ENCODE results near the gene TMPRSS3.

TMPRSS3 gene

DNA sequence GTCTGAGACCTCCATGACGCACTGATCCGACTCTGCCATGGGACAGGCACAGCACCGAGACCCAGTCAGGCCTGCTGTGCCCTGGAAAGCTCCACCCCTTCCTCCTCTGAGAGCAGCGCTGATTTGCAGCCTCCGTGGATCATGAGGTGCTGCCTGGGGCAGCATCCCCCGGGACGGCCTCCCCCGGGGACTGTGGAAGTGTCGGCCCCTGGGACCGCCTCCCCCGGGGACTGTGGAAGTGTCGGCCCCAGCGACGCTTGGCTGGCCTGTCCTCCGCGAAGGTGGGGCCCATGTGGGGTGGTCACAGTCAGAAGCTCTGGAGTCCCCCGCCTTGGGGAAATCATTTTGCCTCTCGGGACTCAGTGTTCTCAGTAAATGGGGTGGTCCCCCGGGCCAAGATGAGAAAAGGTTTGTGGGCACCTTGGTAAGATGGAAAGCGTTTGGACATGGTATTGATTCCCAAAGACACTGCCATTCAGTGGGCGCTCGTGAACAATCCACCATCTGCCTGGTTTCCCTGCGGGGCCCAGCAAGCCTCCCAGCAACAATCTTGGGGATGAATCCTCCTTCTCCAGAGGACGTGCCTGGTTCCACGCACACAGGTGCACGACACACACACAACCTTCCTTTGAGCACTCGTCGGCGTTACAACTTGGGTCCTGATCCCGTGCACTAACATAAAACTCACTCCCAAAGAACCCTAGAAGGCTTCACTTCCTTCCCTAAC is 48.1 kb downstream of the TMPRSS3 start:
- Histone ChIP-seq H3K79me1 (replicated peaks; ENCODE audit: low read length, poor library complexity, severe bottlenecking) (no peaks in the 10 kb centered on the region), H4K8ac (ENCODE audit: low read length) (no peak overlapping the region), H3K4me1 (ENCODE audit: control insufficient read depth, insufficient read depth, low read depth, low read length) (peaks cover 4% of the 10 kb centered on the region), H3K27me3 (ENCODE audit: control insufficient read depth in 1 of 2, insufficient read depth in 1 of 2, low read length in 2 of 2) (peaks cover 13 to 19% of the 10 kb centered on the region in 2 experiments), H2BK15ac (ENCODE audit: low read depth, poor library complexity, severe bottlenecking) (no peak overlapping the region), H3K27ac (ENCODE audit: low read length, poor library complexity, severe bottlenecking) (no peak overlapping the region), H4K91ac (ENCODE audit: low read length) (no peak overlapping the region), H3K9me3 (ENCODE audit: control insufficient read depth, low read length) (no peaks in the 10 kb centered on the region), H2AK5ac (ENCODE audit: low read length, severe bottlenecking) (no peak overlapping the region), H3K9ac (ENCODE audit: low read length) (no peak overlapping the region), H2AFZ (ENCODE audit: low read depth, low read length) (no peak overlapping the region), H3K23ac (ENCODE audit: low read length in 2 of 2) (no peak overlapping the region), H3K4me2 (ENCODE audit: low read length, poor library complexity, severe bottlenecking) (no peak overlapping the region), H3K36me3 (ENCODE audit: control insufficient read depth in 1 of 2, insufficient read depth in 2 of 2, low read depth in 1 of 2, low read length in 2 of 2) (no peaks in the 10 kb centered on the region), H2BK12ac (ENCODE audit: low read length in 2 of 2) (no peak overlapping the region), H2BK120ac (ENCODE audit: low read depth, low read length) (no peak overlapping the region), H3K14ac (ENCODE audit: low read length in 2 of 2) (no peak overlapping the region), H2BK5ac (ENCODE audit: low read depth, low read length, poor library complexity, severe bottlenecking) (no peak overlapping the region), H3K4me3 (ENCODE audit: insufficient read depth in 1 of 2, low read depth in 1 of 2, low read length in 2 of 2) (no peak overlapping the region), H3K4ac (ENCODE audit: low read depth in 1 of 2, low read length in 2 of 2) (no peak overlapping the region), H3K18ac (ENCODE audit: low read depth in 1 of 2, low read length in 2 of 2) (no peak overlapping the region)
- no peak for DNase-seq
- 85% methylated on average over 30 of the region's 30 CpGs for WGBS

DNA sequence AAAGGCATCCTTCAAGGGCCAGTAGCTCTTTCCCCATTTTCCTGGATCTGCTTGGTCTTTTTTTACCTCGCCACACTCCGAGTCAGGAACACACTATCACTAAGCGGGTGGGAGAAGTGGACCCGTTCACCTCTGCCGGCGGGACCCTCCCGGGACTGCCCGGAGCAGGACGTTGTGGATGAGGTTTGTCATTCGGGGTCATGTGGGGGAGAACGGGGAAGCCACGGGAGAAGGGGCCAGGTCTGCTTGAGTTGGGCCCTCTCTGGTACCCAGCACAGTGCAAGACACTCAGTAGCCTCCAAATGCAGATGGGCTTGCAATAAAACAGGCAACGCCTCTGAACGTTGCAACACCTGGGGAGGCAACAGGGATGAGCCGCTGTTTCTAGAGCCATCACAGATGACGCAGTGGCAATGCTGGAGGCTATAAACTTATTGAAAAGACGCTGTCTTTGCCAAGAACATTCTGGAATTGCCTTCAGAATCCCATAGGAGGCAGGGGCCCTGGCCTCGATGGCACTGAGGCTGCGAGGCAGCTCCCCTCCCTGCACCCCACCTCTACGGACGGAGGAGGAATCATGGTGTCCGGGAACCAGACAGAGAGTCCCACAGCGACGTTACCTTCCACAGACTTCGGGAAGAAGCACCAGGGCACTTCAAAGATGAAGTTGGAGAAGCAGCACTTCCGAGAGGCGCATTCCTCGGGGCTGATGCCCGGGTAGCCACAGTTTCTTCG is 48.8 kb downstream of the TMPRSS3 start:
- H3K4ac ChIP-seq (ENCODE audit: low read depth in 1 of 2, low read length in 2 of 2): no peak overlapping the region
- H2AFZ ChIP-seq (ENCODE audit: low read depth, low read length): no peak overlapping the region
- no peak overlapping the region for H3K27ac ChIP-seq (ENCODE audit: low read length, poor library complexity, severe bottlenecking)
- no peak overlapping the region for H2BK15ac ChIP-seq (ENCODE audit: low read depth, poor library complexity, severe bottlenecking)
- H2BK120ac ChIP-seq (ENCODE audit: low read depth, low read length): no peak overlapping the region
- H3K4me3 ChIP-seq (ENCODE audit: insufficient read depth in 1 of 2, low read depth in 1 of 2, low read length in 2 of 2): no peak overlapping the region
- no peak overlapping the region for H3K4me2 ChIP-seq (ENCODE audit: low read length, poor library complexity, severe bottlenecking)
- no peaks in the 10 kb centered on the region for H3K9me3 ChIP-seq (ENCODE audit: control insufficient read depth, low read length)
- no peak overlapping the region for H2BK12ac ChIP-seq (ENCODE audit: low read length in 2 of 2)
- DNase-seq: no peak
- WGBS: 90% methylated on average over 30 of the region's 30 CpGs
- H3K36me3 ChIP-seq (ENCODE audit: control insufficient read depth in 1 of 2, insufficient read depth in 2 of 2, low read depth in 1 of 2, low read length in 2 of 2): no peaks in the 10 kb centered on the region
- H4K8ac ChIP-seq (ENCODE audit: low read length): no peak overlapping the region
- no peak overlapping the region for H4K91ac ChIP-seq (ENCODE audit: low read length)
- no peak overlapping the region for H3K14ac ChIP-seq (ENCODE audit: low read length in 2 of 2)
- no peak overlapping the region for H3K18ac ChIP-seq (ENCODE audit: low read depth in 1 of 2, low read length in 2 of 2)
- H3K23ac ChIP-seq (ENCODE audit: low read length in 2 of 2): no peak overlapping the region
- H2AK5ac ChIP-seq (ENCODE audit: low read length, severe bottlenecking): no peak overlapping the region
- H3K9ac ChIP-seq (ENCODE audit: low read length): no peak overlapping the region
- H3K79me1 ChIP-seq (replicated peaks; ENCODE audit: low read length, poor library complexity, severe bottlenecking): no peaks in the 10 kb centered on the region
- H3K27me3 ChIP-seq (ENCODE audit: control insufficient read depth in 1 of 2, insufficient read depth in 1 of 2, low read length in 2 of 2): peaks cover 13 to 19% of the 10 kb centered on the region in 2 experiments
- peaks cover 4% of the 10 kb centered on the region for H3K4me1 ChIP-seq (ENCODE audit: control insufficient read depth, insufficient read depth, low read depth, low read length)
- H2BK5ac ChIP-seq (ENCODE audit: low read depth, low read length, poor library complexity, severe bottlenecking): no peak overlapping the region

DNA sequence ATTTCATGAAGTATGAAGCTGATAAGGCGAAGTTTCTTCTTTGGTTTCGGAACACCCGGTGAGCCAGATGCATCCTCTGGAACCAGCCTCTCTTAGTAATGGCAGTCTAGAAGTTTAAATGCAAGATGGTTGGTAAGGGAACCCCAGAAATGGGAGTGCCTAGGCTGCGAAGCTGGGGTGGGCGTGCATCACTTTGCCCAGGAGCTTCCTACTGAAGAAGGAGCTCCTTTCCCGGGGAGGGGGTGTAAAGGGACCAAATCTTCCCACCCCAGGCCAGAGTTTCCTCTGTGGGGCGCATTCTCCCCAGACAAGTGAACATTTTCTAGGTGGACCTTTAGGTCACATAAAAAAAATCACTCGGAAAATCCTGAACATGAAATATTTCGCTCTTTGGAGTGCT is 49.4 kb downstream of the TMPRSS3 start:
- Histone ChIP-seq H3K14ac (ENCODE audit: low read length in 2 of 2) (no peak overlapping the region), H3K4me1 (ENCODE audit: control insufficient read depth, insufficient read depth, low read depth, low read length) (peaks cover 4% of the 10 kb centered on the region), H2BK120ac (ENCODE audit: low read depth, low read length) (no peak overlapping the region), H2BK15ac (ENCODE audit: low read depth, poor library complexity, severe bottlenecking) (no peak overlapping the region), H3K4ac (ENCODE audit: low read depth in 1 of 2, low read length in 2 of 2) (no peak overlapping the region), H4K8ac (ENCODE audit: low read length) (no peak overlapping the region), H3K9ac (ENCODE audit: low read length) (no peak overlapping the region), H2BK12ac (ENCODE audit: low read length in 2 of 2) (no peak overlapping the region), H3K27me3 (ENCODE audit: control insufficient read depth in 1 of 2, insufficient read depth in 1 of 2, low read length in 2 of 2) (peaks cover 13 to 15% of the 10 kb centered on the region in 2 experiments), H3K23ac (ENCODE audit: low read length in 2 of 2) (no peak overlapping the region), H3K4me3 (ENCODE audit: insufficient read depth in 1 of 2, low read depth in 1 of 2, low read length in 2 of 2) (no peak overlapping the region), H3K36me3 (ENCODE audit: control insufficient read depth in 1 of 2, insufficient read depth in 2 of 2, low read depth in 1 of 2, low read length in 2 of 2) (no peaks in the 10 kb centered on the region), H3K18ac (ENCODE audit: low read depth in 1 of 2, low read length in 2 of 2) (no peak overlapping the region), H2AFZ (ENCODE audit: low read depth, low read length) (no peak overlapping the region), H3K4me2 (ENCODE audit: low read length, poor library complexity, severe bottlenecking) (no peak overlapping the region), H2BK5ac (ENCODE audit: low read depth, low read length, poor library complexity, severe bottlenecking) (no peak overlapping the region), H4K91ac (ENCODE audit: low read length) (no peak overlapping the region), H3K27ac (ENCODE audit: low read length, poor library complexity, severe bottlenecking) (no peak overlapping the region), H2AK5ac (ENCODE audit: low read length, severe bottlenecking) (no peak overlapping the region), H3K79me1 (replicated peaks; ENCODE audit: low read length, poor library complexity, severe bottlenecking) (no peaks in the 10 kb centered on the region), H3K9me3 (ENCODE audit: control insufficient read depth, low read length) (no peaks in the 10 kb centered on the region)
- WGBS: 85% methylated on average over 9 of the region's 9 CpGs
- no peak for DNase-seq

DNA sequence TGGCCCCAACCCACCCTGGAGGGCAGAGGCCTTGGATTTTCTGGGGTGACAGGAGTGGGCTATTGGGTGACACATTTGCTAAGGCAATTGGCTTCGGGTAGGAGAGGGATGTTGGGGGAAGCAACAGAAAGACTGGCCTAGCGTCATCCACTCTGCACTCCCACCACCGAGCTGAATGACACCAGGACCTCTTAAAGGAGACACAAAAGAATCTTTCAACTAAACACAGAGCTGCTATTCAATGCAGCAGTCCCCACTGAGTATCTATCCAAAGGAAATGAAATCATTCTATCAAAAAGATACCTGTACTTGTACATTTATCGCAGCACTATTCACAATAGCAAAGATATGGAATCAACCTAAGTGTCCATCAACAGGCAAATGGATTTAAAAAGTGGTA is 51.2 kb downstream of the TMPRSS3 start:
- no peak for DNase-seq
- Histone ChIP-seq H2AK5ac (ENCODE audit: low read length, severe bottlenecking) (no peak overlapping the region), H3K9ac (ENCODE audit: low read length) (no peak overlapping the region), H2BK15ac (ENCODE audit: low read depth, poor library complexity, severe bottlenecking) (no peak overlapping the region), H3K4me1 (ENCODE audit: control insufficient read depth, insufficient read depth, low read depth, low read length) (no peaks in the 10 kb centered on the region), H3K27me3 (ENCODE audit: control insufficient read depth in 1 of 2, insufficient read depth in 1 of 2, low read length in 2 of 2) (peaks cover 9 to 17% of the 10 kb centered on the region in 2 experiments), H2BK12ac (ENCODE audit: low read length in 2 of 2) (no peak overlapping the region), H3K4me3 (ENCODE audit: insufficient read depth in 1 of 2, low read depth in 1 of 2, low read length in 2 of 2) (no peak overlapping the region), H2AFZ (ENCODE audit: low read depth, low read length) (no peak overlapping the region), H3K18ac (ENCODE audit: low read depth in 1 of 2, low read length in 2 of 2) (no peak overlapping the region), H3K23ac (ENCODE audit: low read length in 2 of 2) (no peak overlapping the region), H4K8ac (ENCODE audit: low read length) (no peak overlapping the region), H3K9me3 (ENCODE audit: control insufficient read depth, low read length) (no peaks in the 10 kb centered on the region), H3K36me3 (ENCODE audit: control insufficient read depth in 1 of 2, insufficient read depth in 2 of 2, low read depth in 1 of 2, low read length in 2 of 2) (no peaks in the 10 kb centered on the region), H3K79me1 (replicated peaks; ENCODE audit: low read length, poor library complexity, severe bottlenecking) (no peaks in the 10 kb centered on the region), H4K91ac (ENCODE audit: low read length) (no peak overlapping the region), H3K14ac (ENCODE audit: low read length in 2 of 2) (no peak overlapping the region), H2BK120ac (ENCODE audit: low read depth, low read length) (no peak overlapping the region), H2BK5ac (ENCODE audit: low read depth, low read length, poor library complexity, severe bottlenecking) (no peak overlapping the region), H3K4ac (ENCODE audit: low read depth in 1 of 2, low read length in 2 of 2) (no peak overlapping the region), H3K4me2 (ENCODE audit: low read length, poor library complexity, severe bottlenecking) (no peak overlapping the region), H3K27ac (ENCODE audit: low read length, poor library complexity, severe bottlenecking) (no peak overlapping the region)
- 60% methylated on average over 3 of the region's 4 CpGs for WGBS
